Measurements from ENCODE around the gene RPL38.

RPL38 gene

GRCh38 chr17:74205274-74205673, 1.8 kb downstream of the RPL38 start:
- H3K4me3 ChIP-seq (ENCODE audit: control insufficient read depth, low read depth, low read length), result no peak overlapping the region
- DNase-seq (ENCODE audit: low read depth), result no peak
- no peak for TF ChIP-seq CTCF (IDR thresholded peaks at IDR 0.05; ENCODE audit: control insufficient read depth, insufficient read depth, low read depth, low read length, missing control alignments)

DNA sequence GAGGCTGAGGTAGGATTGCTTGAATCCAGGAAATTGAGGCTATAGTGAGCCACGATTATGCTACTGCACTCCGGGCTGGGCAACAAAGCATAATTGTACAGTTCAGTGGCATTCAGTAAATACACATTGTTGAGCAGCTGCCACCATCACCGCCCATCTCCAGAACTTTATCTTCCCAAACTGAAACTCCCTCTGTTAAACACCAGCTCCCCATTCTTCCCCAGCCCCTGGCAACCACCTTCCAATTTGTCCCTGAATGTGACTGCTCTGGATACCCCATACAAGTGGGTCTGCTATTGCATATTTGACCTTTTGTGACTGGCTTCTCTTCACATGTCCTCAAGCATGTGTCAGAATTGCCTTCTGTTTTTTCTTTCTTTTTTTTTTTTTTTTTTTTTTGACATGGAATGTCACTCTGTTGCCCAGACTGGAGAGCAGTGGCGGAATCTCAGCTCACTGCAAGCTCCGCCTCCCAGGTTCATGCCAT, 2.9 kb downstream of the RPL38 start:
- H3K4me3 ChIP-seq (ENCODE audit: control insufficient read depth, low read depth, low read length), result no peak overlapping the region
- no peak for DNase-seq (ENCODE audit: low read depth)
- no peak for TF ChIP-seq CTCF (IDR thresholded peaks at IDR 0.05; ENCODE audit: control insufficient read depth, insufficient read depth, low read depth, low read length, missing control alignments)

- no peak overlapping the region for H3K4me3 ChIP-seq (ENCODE audit: control insufficient read depth, low read depth, low read length)
- TF ChIP-seq CTCF (IDR thresholded peaks at IDR 0.05; ENCODE audit: control insufficient read depth, insufficient read depth, low read depth, low read length, missing control alignments), result peak; percentile 96
- DNase-seq (ENCODE audit: low read depth), result no peak
Measured at GRCh38 chr17:74210191-74211140, 7.0 kb downstream of the RPL38 start.

DNA sequence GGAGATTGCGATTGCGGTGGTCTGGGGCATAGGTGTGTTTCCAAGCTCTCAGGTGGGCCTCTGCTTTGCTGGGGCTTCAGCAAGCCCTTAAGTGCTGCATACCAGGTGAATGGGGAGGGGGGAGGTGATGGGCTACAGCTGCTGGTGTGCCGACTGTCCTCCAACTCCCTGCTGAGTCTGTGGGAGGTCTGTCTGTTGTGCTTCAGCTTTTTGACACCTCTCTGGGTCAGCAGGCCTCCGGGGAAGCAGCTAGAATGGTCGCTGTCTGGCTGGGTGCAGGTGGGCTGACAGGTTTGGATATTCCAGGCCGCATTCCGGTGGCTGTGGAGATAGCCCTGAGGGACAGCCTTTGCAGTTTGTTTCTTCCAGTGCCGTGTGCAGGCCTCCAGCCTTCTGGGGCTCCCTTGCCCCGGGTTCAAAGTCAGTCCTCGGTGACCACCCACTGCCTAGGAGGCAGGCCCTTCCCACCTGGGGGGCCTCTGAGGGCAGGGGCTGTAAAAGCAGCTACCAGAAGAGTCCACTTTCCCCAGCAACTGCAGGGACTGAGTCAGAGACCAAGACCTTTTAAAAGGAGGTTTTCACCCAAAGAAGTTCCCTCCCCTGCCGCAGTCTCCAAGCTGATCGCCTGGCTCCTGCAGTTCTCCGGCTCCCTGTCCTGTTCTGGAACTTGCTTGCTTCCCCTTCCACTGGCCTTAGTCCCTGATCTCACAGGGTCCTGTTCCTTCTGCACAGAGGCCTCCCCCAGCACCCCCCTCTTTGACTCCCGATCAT, 7.8 kb downstream of the RPL38 start:
- no peak for DNase-seq (ENCODE audit: low read depth)
- no peak for TF ChIP-seq CTCF (IDR thresholded peaks at IDR 0.05; ENCODE audit: control insufficient read depth, insufficient read depth, low read depth, low read length, missing control alignments)
- H3K4me3 ChIP-seq (ENCODE audit: control insufficient read depth, low read depth, low read length), result peak overlapping the region; percentile 63

GRCh38 chr17:74211912-74212208, 8.4 kb downstream of the RPL38 start:
- peak overlapping the region; percentile 63 for H3K4me3 ChIP-seq (ENCODE audit: control insufficient read depth, low read depth, low read length)
- DNase-seq (ENCODE audit: low read depth), result no peak
- no peak for TF ChIP-seq CTCF (IDR thresholded peaks at IDR 0.05; ENCODE audit: control insufficient read depth, insufficient read depth, low read depth, low read length, missing control alignments)

DNA sequence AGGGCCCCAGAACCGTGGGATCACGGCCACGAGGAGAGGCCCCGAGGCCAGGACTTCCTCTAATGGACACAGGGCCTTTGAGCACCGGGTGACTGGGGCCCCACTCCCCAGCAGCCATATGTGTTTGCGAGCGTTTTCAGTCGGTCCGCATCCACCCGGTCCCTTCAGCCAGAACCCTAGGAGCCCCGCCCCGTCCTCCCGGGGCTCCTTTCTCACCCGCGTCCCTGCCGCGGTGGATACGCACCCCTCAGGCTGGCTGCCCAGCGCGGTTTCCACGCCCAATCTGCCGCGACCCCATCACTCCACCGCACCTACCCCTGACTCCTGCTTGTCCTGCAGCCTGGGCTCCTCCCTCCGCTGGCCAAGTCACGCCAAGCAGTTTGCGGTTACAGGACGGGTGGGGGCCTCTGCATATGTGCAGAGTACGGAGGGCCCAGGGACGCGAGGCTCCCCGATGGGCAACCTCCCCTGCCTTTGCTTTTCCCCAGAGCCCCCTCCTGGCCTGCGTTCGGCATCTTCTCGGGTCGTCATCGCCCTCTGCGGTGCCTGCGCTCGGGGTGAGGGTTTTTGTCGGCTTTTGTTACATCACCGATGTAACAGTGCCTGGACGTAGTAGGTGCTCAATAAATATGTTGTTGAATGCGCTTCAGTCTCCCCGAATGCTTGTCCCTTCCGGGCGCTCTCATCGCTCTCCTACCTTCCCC, 8.9 kb downstream of the RPL38 start:
- peak overlapping the region; percentile 63 for H3K4me3 ChIP-seq (ENCODE audit: control insufficient read depth, low read depth, low read length)
- no peak for TF ChIP-seq CTCF (IDR thresholded peaks at IDR 0.05; ENCODE audit: control insufficient read depth, insufficient read depth, low read depth, low read length, missing control alignments)
- DNase-seq (ENCODE audit: low read depth), result no peak

Data from AG09309 (cell line).